Measurements from ENCODE around the gene TOMM70. TPM values are rescaled to one million over a fixed set of nuclear protein-coding genes. Genes with fewer than 3 reads are reported as not detected.

TOMM70 gene
- total and polyA plus RNA-seq, 5 donors, result 28.4 to 56.4 (median 50.6) TPM

- DNase-seq (no peak), ATAC-seq (peak; percentile 69 to 78)
- H3K27ac ChIP-seq (ENCODE audit: low read length), result no peak overlapping the region
- 25% methylated on average over 2 of the region's 2 CpGs for WGBS
- intact Hi-C loops (cut with DNase I), result no loop called here
- H3K9me3 ChIP-seq (ENCODE audit: control insufficient read depth, low read length), result no peaks in the 10 kb centered on the region
- H3K4me1 ChIP-seq (ENCODE audit: control insufficient read depth, insufficient read depth, low read length), result peaks cover 6% of the 10 kb centered on the region
- H3K27me3 ChIP-seq (ENCODE audit: control insufficient read depth, insufficient read depth), result no peaks in the 10 kb centered on the region
- no peak overlapping the region for H3K4me3 ChIP-seq (ENCODE audit: low read length)
These were observed 26.8 kb upstream of the TOMM70 start for GRCh38 chr3:100427699-100428098.

GRCh38 chr3:100426067-100426682, 25.3 kb upstream of the TOMM70 start:
- 37% methylated on average over 8 of the region's 8 CpGs for WGBS
- DNase-seq, result no peak

GRCh38 chr3:100425316-100425715, 24.4 kb upstream of the TOMM70 start:
- H3K4me1 ChIP-seq (ENCODE audit: control insufficient read depth, insufficient read depth, low read length), result peaks cover 5% of the 10 kb centered on the region
- no peaks in the 10 kb centered on the region for H3K27me3 ChIP-seq (ENCODE audit: control insufficient read depth, insufficient read depth)
- WGBS, result 74% methylated on average over 1 of the region's 1 CpG
- ATAC-seq, result peak in 1 of 2 donors; percentile 29
- H3K9me3 ChIP-seq (ENCODE audit: control insufficient read depth, low read length), result no peaks in the 10 kb centered on the region
- H3K27ac ChIP-seq (ENCODE audit: low read length), result no peak overlapping the region
- intact Hi-C loops (cut with DNase I), result no loop called here
- H3K4me3 ChIP-seq (ENCODE audit: low read length), result no peak overlapping the region
- DNase-seq, result no peak

More at GRCh38 chr3:100426067-100426682, 25.3 kb upstream of the TOMM70 start:
- intact Hi-C loops (cut with DNase I), result no loop called here
- Histone ChIP-seq H3K4me3 (ENCODE audit: low read length) (no peak overlapping the region), H3K4me1 (ENCODE audit: control insufficient read depth, insufficient read depth, low read length) (peaks cover 6% of the 10 kb centered on the region), H3K27ac (ENCODE audit: low read length) (no peak overlapping the region), H3K9me3 (ENCODE audit: control insufficient read depth, low read length) (no peaks in the 10 kb centered on the region), H3K27me3 (ENCODE audit: control insufficient read depth, insufficient read depth) (no peaks in the 10 kb centered on the region)
- ATAC-seq, result no peak

DNA sequence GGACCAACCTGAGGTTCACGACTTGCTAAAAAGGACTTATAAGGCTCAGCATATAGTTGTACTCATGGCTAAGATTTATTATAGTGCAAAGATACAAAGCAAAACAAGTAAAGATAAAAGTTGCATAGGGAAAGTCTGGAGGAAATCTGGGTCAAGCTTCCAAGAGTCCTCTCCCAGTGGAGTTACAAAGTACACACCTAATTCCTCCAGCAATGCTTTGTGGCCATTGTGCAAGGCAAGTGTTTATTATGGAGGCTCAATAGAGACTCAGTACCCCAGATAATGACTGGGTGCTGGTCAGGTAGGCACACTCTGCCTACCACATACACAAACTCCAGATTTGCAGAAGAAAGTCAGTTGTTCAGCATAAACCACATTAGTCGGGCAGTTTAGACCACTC, 23.4 kb upstream of the TOMM70 start:
- intact Hi-C loops (cut with DNase I), result no loop called here
- H3K27ac ChIP-seq (ENCODE audit: low read length), result no peak overlapping the region
- ATAC-seq, result no peak
- WGBS, result 90% methylated on average over 2 of the region's 2 CpGs
- no peak overlapping the region for H3K4me3 ChIP-seq (ENCODE audit: low read length)
- H3K27me3 ChIP-seq (ENCODE audit: control insufficient read depth, insufficient read depth), result no peaks in the 10 kb centered on the region
- DNase-seq, result no peak
- no peaks in the 10 kb centered on the region for H3K9me3 ChIP-seq (ENCODE audit: control insufficient read depth, low read length)
- H3K4me1 ChIP-seq (ENCODE audit: control insufficient read depth, insufficient read depth, low read length), result peaks cover 2% of the 10 kb centered on the region

DNA sequence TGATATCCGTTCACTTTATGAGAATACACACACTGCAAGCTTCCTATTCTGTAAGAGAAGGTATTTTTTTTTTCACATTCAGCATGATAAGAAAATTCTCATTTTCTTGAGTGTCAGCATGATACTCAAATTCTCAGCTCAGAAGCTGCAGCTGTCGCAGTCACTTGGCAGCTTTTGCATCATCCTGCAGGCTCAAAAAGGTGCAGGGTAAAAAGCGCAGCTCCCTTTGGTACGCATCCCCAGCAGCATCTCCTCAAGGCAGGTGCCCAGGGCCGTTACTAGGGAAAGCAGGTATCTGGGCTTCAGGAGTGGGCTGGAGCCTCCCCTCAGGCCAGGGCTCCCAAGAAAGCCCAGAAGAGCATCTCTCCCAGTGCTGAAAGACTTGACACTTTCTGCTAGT, 22.7 kb upstream of the TOMM70 start:
- DNase-seq (no peak), ATAC-seq (no peak)
- no peak overlapping the region for H3K4me3 ChIP-seq (ENCODE audit: low read length)
- WGBS, result 97% methylated on average over 5 of the region's 5 CpGs
- no peaks in the 10 kb centered on the region for H3K4me1 ChIP-seq (ENCODE audit: control insufficient read depth, insufficient read depth, low read length)
- H3K27me3 ChIP-seq (ENCODE audit: control insufficient read depth, insufficient read depth), result no peaks in the 10 kb centered on the region
- H3K9me3 ChIP-seq (ENCODE audit: control insufficient read depth, low read length), result no peaks in the 10 kb centered on the region
- H3K27ac ChIP-seq (ENCODE audit: low read length), result no peak overlapping the region
- intact Hi-C loops (cut with DNase I), result no loop called here

GRCh38 chr3:100420885-100421284, 20.0 kb upstream of the TOMM70 start:
- Histone ChIP-seq H3K27ac (ENCODE audit: low read length) (no peak overlapping the region), H3K4me1 (ENCODE audit: control insufficient read depth, insufficient read depth, low read length) (no peaks in the 10 kb centered on the region), H3K27me3 (ENCODE audit: control insufficient read depth, insufficient read depth) (no peaks in the 10 kb centered on the region), H3K9me3 (ENCODE audit: control insufficient read depth, low read length) (no peaks in the 10 kb centered on the region), H3K4me3 (ENCODE audit: low read length) (no peak overlapping the region)
- ATAC-seq (no peak), DNase-seq (no peak)
- intact Hi-C loops (cut with DNase I), result no loop called here
- 67% methylated on average over 2 of the region's 2 CpGs for WGBS

DNA sequence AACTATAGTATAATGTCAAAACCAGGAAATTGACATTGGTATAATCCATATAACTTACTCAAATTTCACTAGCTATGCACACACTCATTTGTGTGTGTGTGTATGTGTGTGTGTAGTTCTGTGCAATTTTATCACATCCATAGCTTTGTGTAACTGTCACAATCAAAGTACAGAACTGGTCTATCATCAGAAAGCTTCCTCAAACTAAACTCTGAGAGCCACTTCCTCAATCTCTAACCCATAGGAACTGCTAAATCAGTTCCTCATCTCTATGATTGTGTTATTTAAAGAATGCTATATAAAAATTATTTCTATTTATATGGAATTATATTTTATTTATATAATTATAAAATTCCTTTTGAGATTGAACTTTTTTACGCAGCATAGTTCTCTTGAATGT, 18.5 kb upstream of the TOMM70 start:
- Histone ChIP-seq H3K27me3 (ENCODE audit: control insufficient read depth, insufficient read depth) (no peaks in the 10 kb centered on the region), H3K4me1 (ENCODE audit: control insufficient read depth, insufficient read depth, low read length) (no peaks in the 10 kb centered on the region), H3K27ac (ENCODE audit: low read length) (no peak overlapping the region), H3K4me3 (ENCODE audit: low read length) (no peak overlapping the region), H3K9me3 (ENCODE audit: control insufficient read depth, low read length) (no peaks in the 10 kb centered on the region)
- WGBS, result 96% methylated on average over 1 of the region's 1 CpG
- no peak for DNase-seq
- no peak for ATAC-seq
- intact Hi-C loops (cut with DNase I), result no loop called here

GRCh38 chr3:100416863-100417262, 16.0 kb upstream of the TOMM70 start:
- no peaks in the 10 kb centered on the region for H3K4me1 ChIP-seq (ENCODE audit: control insufficient read depth, insufficient read depth, low read length)
- 48% methylated on average over 1 of the region's 1 CpG for WGBS
- no peak overlapping the region for H3K4me3 ChIP-seq (ENCODE audit: low read length)
- no peak for ATAC-seq
- no peaks in the 10 kb centered on the region for H3K9me3 ChIP-seq (ENCODE audit: control insufficient read depth, low read length)
- H3K27me3 ChIP-seq (ENCODE audit: control insufficient read depth, insufficient read depth), result no peaks in the 10 kb centered on the region
- intact Hi-C loops (cut with DNase I), result no loop called here
- H3K27ac ChIP-seq (ENCODE audit: low read length), result no peak overlapping the region
- no peak for DNase-seq

DNA sequence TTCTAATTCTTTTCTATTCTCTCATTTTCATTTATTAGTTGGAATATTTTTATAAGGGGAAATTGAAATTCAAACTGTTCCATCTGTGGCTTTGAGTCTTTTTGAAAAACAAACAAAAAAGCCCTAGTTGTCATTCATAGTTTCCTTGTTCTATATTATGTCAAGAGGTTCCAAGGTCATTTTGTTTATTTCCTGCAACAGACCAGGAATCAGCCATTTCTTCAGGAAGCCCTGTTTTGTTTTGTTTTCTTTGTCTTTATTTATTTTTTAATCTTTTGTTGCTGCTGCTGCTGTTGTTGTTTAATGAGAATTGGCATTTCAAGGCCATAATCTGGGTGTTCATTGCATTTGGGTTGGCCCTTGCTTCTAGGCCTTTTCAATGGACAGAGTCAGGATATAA, 15.3 kb upstream of the TOMM70 start:
- Histone ChIP-seq H3K9me3 (ENCODE audit: control insufficient read depth, low read length) (no peaks in the 10 kb centered on the region), H3K4me3 (ENCODE audit: low read length) (no peak overlapping the region), H3K27me3 (ENCODE audit: control insufficient read depth, insufficient read depth) (no peaks in the 10 kb centered on the region), H3K4me1 (ENCODE audit: control insufficient read depth, insufficient read depth, low read length) (no peaks in the 10 kb centered on the region), H3K27ac (ENCODE audit: low read length) (no peak overlapping the region)
- intact Hi-C loops (cut with DNase I), result no loop called here
- ATAC-seq (no peak), DNase-seq (no peak)

- Histone ChIP-seq H3K9me3 (ENCODE audit: control insufficient read depth, low read length) (no peaks in the 10 kb centered on the region), H3K27ac (ENCODE audit: low read length) (no peak overlapping the region), H3K4me1 (ENCODE audit: control insufficient read depth, insufficient read depth, low read length) (no peaks in the 10 kb centered on the region), H3K27me3 (ENCODE audit: control insufficient read depth, insufficient read depth) (no peaks in the 10 kb centered on the region), H3K4me3 (ENCODE audit: low read length) (no peak overlapping the region)
- DNase-seq (no peak), ATAC-seq (no peak)
- intact Hi-C loops (cut with DNase I), result no loop called here
- WGBS, result 91% methylated on average over 2 of the region's 2 CpGs
These were observed 12.7 kb upstream of the TOMM70 start for GRCh38 chr3:100413613-100414012.

GRCh38 chr3:100412912-100413590, 12.2 kb upstream of the TOMM70 start:
- ATAC-seq, result no peak
- H3K9me3 ChIP-seq (ENCODE audit: control insufficient read depth, low read length), result no peaks in the 10 kb centered on the region
- no peaks in the 10 kb centered on the region for H3K27me3 ChIP-seq (ENCODE audit: control insufficient read depth, insufficient read depth)
- WGBS, result 96% methylated on average over 4 of the region's 4 CpGs
- intact Hi-C loops (cut with DNase I), result no loop called here
- no peak overlapping the region for H3K4me3 ChIP-seq (ENCODE audit: low read length)
- no peak for DNase-seq
- no peak overlapping the region for H3K27ac ChIP-seq (ENCODE audit: low read length)
- H3K4me1 ChIP-seq (ENCODE audit: control insufficient read depth, insufficient read depth, low read length), result no peaks in the 10 kb centered on the region

Data from right cardiac atrium (tissue), 5 donors.